ENCODE data around the gene NONO.

DNA sequence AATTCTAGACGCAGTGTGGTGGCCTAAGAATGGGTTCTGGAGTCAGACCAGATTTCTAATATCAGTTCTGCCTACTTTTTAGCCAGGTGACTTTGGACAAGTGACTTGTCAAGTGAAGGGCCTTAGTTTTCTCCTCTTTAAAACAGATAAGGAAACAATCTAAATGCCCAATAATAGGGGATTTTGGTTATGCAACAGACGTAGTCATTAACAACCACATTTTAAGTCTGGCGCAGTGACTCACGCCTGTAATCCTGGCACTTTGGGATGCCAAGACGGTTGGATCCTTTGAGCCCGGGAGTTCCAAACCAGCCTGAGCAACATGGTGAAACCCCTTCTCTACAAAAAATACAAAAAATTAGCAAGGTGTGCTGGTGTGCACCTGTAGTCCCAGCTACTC lies 27.4 kb upstream of the NONO start:
- TF ChIP-seq, protein P1, sequence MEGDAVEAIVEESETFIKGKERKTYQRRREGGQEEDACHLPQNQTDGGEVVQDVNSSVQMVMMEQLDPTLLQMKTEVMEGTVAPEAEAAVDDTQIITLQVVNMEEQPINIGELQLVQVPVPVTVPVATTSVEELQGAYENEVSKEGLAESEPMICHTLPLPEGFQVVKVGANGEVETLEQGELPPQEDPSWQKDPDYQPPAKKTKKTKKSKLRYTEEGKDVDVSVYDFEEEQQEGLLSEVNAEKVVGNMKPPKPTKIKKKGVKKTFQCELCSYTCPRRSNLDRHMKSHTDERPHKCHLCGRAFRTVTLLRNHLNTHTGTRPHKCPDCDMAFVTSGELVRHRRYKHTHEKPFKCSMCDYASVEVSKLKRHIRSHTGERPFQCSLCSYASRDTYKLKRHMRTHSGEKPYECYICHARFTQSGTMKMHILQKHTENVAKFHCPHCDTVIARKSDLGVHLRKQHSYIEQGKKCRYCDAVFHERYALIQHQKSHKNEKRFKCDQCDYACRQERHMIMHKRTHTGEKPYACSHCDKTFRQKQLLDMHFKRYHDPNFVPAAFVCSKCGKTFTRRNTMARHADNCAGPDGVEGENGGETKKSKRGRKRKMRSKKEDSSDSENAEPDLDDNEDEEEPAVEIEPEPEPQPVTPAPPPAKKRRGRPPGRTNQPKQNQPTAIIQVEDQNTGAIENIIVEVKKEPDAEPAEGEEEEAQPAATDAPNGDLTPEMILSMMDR (IDR thresholded peaks at IDR 0.05) = no peak
- no peak for TF ChIP-seq SIN3A (IDR thresholded peaks at IDR 0.05; ENCODE audit: borderline replicate concordance, low read depth, low read length)
- TF ChIP-seq MAX (IDR thresholded peaks at IDR 0.05; ENCODE audit: low read depth) = no peak
- TF ChIP-seq POLR2AphosphoS5 (IDR thresholded peaks at IDR 0.05; ENCODE audit: low read depth, low read length) = no peak
- no peak for TF ChIP-seq MXI1 (IDR thresholded peaks at IDR 0.05; ENCODE audit: low read depth, low read length)
- TF ChIP-seq CHD2 (IDR thresholded peaks at IDR 0.05; ENCODE audit: low read length, partially characterized antibody) = no peak
- TF ChIP-seq TEAD4 (IDR thresholded peaks at IDR 0.05; ENCODE audit: borderline replicate concordance, insufficient read depth) = no peak
- TF ChIP-seq TAF1 (IDR thresholded peaks at IDR 0.05; ENCODE audit: borderline replicate concordance, low read depth, low read length) = no peak
- no peak for TF ChIP-seq RAD21 (IDR thresholded peaks at IDR 0.05; ENCODE audit: low read length)

All from SK-N-SH (cell line).